SK-N-SH (cell line): Measurements from ENCODE around the gene MAP3K5. TPM values are rescaled to one million over a fixed set of nuclear protein-coding genes. Genes with fewer than 3 reads are reported as not detected.

Experiments used
- CTCF ChIA-PET: fragments of 300-600, 350-600 bp; formaldehyde crosslinking; extraction: SDS; loops from one replicate; lab custom pipeline; 2021; lab: Yijun Ruan, JAX
- POLR2A ChIA-PET: fragments of 350-600 bp; sonication (Branson Sonifier 250); formaldehyde crosslinking; extraction: SDS; loops from one replicate; lab custom pipeline; 2020; ENCODE audit warnings: antibody characterized with exemption, inconsistent platforms; lab: Yijun Ruan, JAX
- DNase-seq: peaks from one replicate; pipeline ENCODE4 v3.0.0; 2012
- H2AFZ ChIP-seq: fragments of 200-600 bp; sonication (generic); 2 replicates; pipeline ENCODE4 v1.8.1; 2016; ENCODE audit warnings: antibody characterized with exemption, mild to moderate bottlenecking, low read depth
- H3F3A ChIP-seq: fragments of 200-600 bp; sonication (generic); replicated peaks from 2 replicates; pipeline ENCODE3; 2016; ENCODE audit warnings: antibody characterized with exemption, mild to moderate bottlenecking; ENCODE audit not compliant: insufficient read depth
- H3K27ac ChIP-seq, 2 experiments: fragments of 200-500 bp in 1 of 2; fragments of 200-600 bp in 1 of 2; sonication (Bioruptor generic) in 1 of 2; sonication (generic), shearing (Covaris generic) in 1 of 2; 2 replicates each; pipeline versions ENCODE4 v1.5.1 to v1.6.1; 2014 to 2016; ENCODE audit warnings: low read depth in 2 of 2, inconsistent platforms in 1 of 2, low read length in 1 of 2, mild to moderate bottlenecking in 1 of 2, mixed read lengths in 1 of 2
- H3K27me3 ChIP-seq: fragments of 200-600 bp; sonication (generic), shearing (Covaris generic); 2 replicates; pipeline ENCODE4 v1.6.1; 2016; ENCODE audit warnings: mixed run types; ENCODE audit not compliant: insufficient read depth
- H3K36me3 ChIP-seq, 2 experiments: fragments of 200-500 bp in 1 of 2; fragments of 200-600 bp in 1 of 2; sonication (Bioruptor generic) in 1 of 2; sonication (generic) in 1 of 2; replicated peaks in 1 of 2; 2 replicates each; pipeline versions ENCODE3 to v1.5.1; 2014 to 2016; ENCODE audit warnings: low read length in 1 of 2, mild to moderate bottlenecking in 1 of 2; ENCODE audit not compliant: insufficient read depth in 2 of 2, control insufficient read depth in 1 of 2
- H3K4me1 ChIP-seq, 2 experiments: fragments of 200-500 bp in 1 of 2; fragments of 200-600 bp in 1 of 2; sonication (Bioruptor generic) in 1 of 2; sonication (generic), shearing (Covaris generic) in 1 of 2; 2 replicates each; pipeline versions ENCODE4 v1.5.1 to v1.6.1; 2014 to 2016; ENCODE audit warnings: low read depth in 1 of 2, low read length in 1 of 2, mixed run types in 1 of 2; ENCODE audit not compliant: insufficient read depth in 2 of 2, control insufficient read depth in 1 of 2
- H3K4me2 ChIP-seq: fragments of 200-600 bp; sonication (generic), shearing (Covaris generic); 2 replicates; pipeline ENCODE4 v1.6.1; 2017; ENCODE audit warnings: mixed run types
- H3K4me3 ChIP-seq, 2 experiments: fragments of 200-500 bp in 1 of 2; fragments of 200-600 bp in 1 of 2; sonication (Bioruptor generic) in 1 of 2; sonication (generic), shearing (Covaris generic) in 1 of 2; 2 replicates each; pipeline versions ENCODE4 v1.5.1 to v1.8.1; 2014 to 2016; ENCODE audit warnings: low read depth in 2 of 2, inconsistent platforms in 1 of 2, low read length in 1 of 2, mild to moderate bottlenecking in 1 of 2, mixed read lengths in 1 of 2, moderate library complexity in 1 of 2
- H3K79me2 ChIP-seq: fragments of 200-600 bp; sonication (generic); 2 replicates; pipeline ENCODE4 v1.8.1; 2017; ENCODE audit warnings: mild to moderate bottlenecking; ENCODE audit not compliant: insufficient read depth
- H3K9ac ChIP-seq: fragments of 200-600 bp; sonication (generic); 2 replicates; pipeline ENCODE4 v1.6.1; 2017; ENCODE audit warnings: mixed run types
- H3K9me2 ChIP-seq: fragments of 200-600 bp; sonication (generic); 2 replicates; pipeline ENCODE4 v1.6.1; 2017; ENCODE audit warnings: mixed run types
- H3K9me3 ChIP-seq: fragments of 200-600 bp; sonication (generic); 2 replicates; pipeline ENCODE4 v1.6.1; 2017; ENCODE audit warnings: mixed run types, mild to moderate bottlenecking, moderate library complexity
- H4K20me1 ChIP-seq: fragments of 200-600 bp; sonication (generic); 2 replicates; pipeline ENCODE4 v1.6.1; 2017; ENCODE audit warnings: mild to moderate bottlenecking, mixed run types; ENCODE audit not compliant: insufficient read depth
- CHD2 ChIP-seq: fragments of 150-350 bp; IDR thresholded peaks from 2 replicates; pipeline ENCODE4 v1.6.1; 2018; ENCODE audit warnings: low read length; ENCODE audit not compliant: partially characterized antibody
- EP300 ChIP-seq, 2 experiments: IDR thresholded peaks; 2 replicates each; pipeline versions ENCODE4 v1.4.0 to v1.6.1; 2012; ENCODE audit warnings: borderline replicate concordance in 1 of 2, low read depth in 1 of 2, low read length in 1 of 2
- FOSL2 ChIP-seq: IDR thresholded peaks from 2 replicates; pipeline ENCODE4 v1.4.0; 2012; ENCODE audit warnings: low read depth, mild to moderate bottlenecking, moderate library complexity, borderline replicate concordance
- FOXJ3 ChIP-seq: sonication (generic); formaldehyde crosslinking; IDR thresholded peaks from 2 replicates; pipeline ENCODE4 v1.5.1; 2020; ENCODE audit warnings: mild to moderate bottlenecking, missing genetic modification reagents
- FOXM1 ChIP-seq: IDR thresholded peaks from 2 replicates; pipeline ENCODE4 v1.4.0; 2012; ENCODE audit warnings: low read depth, mild to moderate bottlenecking
- MEF2A ChIP-seq: IDR thresholded peaks from 2 replicates; pipeline ENCODE4 v1.4.0; 2012; ENCODE audit warnings: low read depth, borderline replicate concordance
- RAD21 ChIP-seq: IDR thresholded peaks from 2 replicates; pipeline ENCODE4 v1.6.1; 2012; ENCODE audit warnings: mild to moderate bottlenecking, low read length
- RCOR1 ChIP-seq: fragments of 150-350 bp; IDR thresholded peaks from 2 replicates; pipeline ENCODE4 v1.6.1; 2017; ENCODE audit warnings: antibody characterized with exemption, low read length
- RXRA ChIP-seq: IDR thresholded peaks from 2 replicates; pipeline ENCODE4 v1.4.0; 2012; ENCODE audit warnings: low read depth, mild to moderate bottlenecking, borderline replicate concordance
- SIN3A ChIP-seq: IDR thresholded peaks from 2 replicates; pipeline ENCODE4 v1.6.1; 2012; ENCODE audit warnings: low read depth, mild to moderate bottlenecking, low read length, moderate library complexity, borderline replicate concordance
- TAF1 ChIP-seq: IDR thresholded peaks from 2 replicates; pipeline ENCODE4 v1.6.1; 2012; ENCODE audit warnings: low read depth, mild to moderate bottlenecking, low read length, moderate library complexity, borderline replicate concordance
- WGBS: methylation state at CpG from one replicate; pipeline ENCODE4 v1.1.6; 2017; ENCODE audit warnings: low lambda C conversion rate; 5-methylcytosine and 5-hydroxymethylcytosine counted together
- polyA plus RNA-seq, 3 experiments: library from polyadenylated mRNA; depleted of rRNA; stranded (reverse); fragments of >200 nt; gene quantifications; 2 replicates each; pipeline ENCODE4 v1.2.3, GENCODE V29; 2012
- TF ChIP-seq, protein P1 (sequence below): IDR thresholded peaks from 2 replicates; pipeline ENCODE4 v1.4.0; 2012; ENCODE audit warnings: low read depth
- TF ChIP-seq, protein P2 (sequence below): fragments of 200-600 bp; sonication (generic); IDR thresholded peaks from 2 replicates; pipeline ENCODE4 v1.6.1; 2017; ENCODE audit warnings: antibody characterized with exemption, mild to moderate bottlenecking, moderate library complexity

Gene MAP3K5
- polyA plus RNA-seq, 1 of the 3 experiments (the other 2 are of a cell fraction), result 1.4 TPM

DNA sequence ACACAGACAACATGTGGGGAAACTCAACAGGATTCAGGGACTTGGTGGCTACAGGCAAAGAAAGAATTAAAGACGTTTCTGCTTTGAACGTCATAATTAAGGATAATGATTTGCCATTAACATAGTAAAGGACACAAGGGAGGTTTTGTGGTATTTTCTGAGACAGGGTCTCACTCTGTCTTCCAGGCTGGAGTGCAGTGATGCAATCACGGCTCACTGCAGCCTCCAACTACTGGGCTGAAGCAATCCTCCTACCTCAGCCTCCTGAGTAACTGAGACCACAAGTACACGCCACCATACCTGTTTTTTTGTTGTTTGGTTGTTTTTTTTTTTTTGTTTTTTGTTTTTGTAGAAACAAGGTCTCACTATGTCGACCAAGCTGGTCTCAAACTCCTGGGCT, 62.4 kb downstream of the MAP3K5 start:
- 79% methylated on average over 5 of the region's 5 CpGs for WGBS
- H3K4me3 ChIP-seq, result no peak overlapping the region
- DNase-seq, result no peak

DNA sequence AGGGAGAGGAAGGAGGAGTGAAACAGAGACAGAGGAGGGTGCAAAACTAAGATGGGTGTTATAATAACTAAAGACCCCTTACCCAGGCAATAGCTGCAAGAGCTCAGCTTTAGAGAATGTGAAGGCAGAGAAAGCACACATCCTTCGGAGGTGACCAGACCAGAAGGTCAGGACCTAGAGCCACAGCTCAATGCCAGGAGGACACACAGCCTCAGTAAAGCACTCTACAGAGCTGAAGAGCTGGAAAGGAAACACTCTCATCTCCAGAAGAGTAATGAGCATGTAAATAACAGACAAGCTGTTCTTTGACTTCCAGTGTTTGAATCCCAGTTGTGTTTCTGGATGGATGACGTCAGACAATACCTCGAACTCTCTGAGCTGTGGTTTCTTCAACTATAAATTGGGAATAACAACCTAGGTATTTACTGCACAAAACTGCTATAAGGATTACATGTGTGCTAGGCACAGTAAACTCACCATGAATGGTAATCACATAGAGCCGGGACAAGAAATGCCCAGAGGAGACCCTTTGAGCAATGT, 63.2 kb downstream of the MAP3K5 start:
- H3K4me3 ChIP-seq, result no peak overlapping the region
- no peaks in the 10 kb centered on the region for H3K36me3 ChIP-seq
- H3K9me3 ChIP-seq, result no peaks in the 10 kb centered on the region
- POLR2A ChIA-PET, result no interaction called here
- H3K9me2 ChIP-seq, result no peaks in the 10 kb centered on the region
- no peak for DNase-seq
- TF ChIP-seq FOXM1 (no peak), EP300 (IDR thresholded peaks at IDR 0.05; ENCODE audit: borderline replicate concordance in 1 of 2, low read depth in 1 of 2, low read length in 1 of 2) (no peak), CHD2 (no peak), RAD21 (no peak), SIN3A (no peak), FOSL2 (no peak), RCOR1 (no peak), TAF1 (no peak), MEF2A (no peak), RXRA (no peak)
- TF ChIP-seq, protein P1, sequence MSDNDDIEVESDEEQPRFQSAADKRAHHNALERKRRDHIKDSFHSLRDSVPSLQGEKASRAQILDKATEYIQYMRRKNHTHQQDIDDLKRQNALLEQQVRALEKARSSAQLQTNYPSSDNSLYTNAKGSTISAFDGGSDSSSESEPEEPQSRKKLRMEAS, result no peak
- TF ChIP-seq, protein P2, sequence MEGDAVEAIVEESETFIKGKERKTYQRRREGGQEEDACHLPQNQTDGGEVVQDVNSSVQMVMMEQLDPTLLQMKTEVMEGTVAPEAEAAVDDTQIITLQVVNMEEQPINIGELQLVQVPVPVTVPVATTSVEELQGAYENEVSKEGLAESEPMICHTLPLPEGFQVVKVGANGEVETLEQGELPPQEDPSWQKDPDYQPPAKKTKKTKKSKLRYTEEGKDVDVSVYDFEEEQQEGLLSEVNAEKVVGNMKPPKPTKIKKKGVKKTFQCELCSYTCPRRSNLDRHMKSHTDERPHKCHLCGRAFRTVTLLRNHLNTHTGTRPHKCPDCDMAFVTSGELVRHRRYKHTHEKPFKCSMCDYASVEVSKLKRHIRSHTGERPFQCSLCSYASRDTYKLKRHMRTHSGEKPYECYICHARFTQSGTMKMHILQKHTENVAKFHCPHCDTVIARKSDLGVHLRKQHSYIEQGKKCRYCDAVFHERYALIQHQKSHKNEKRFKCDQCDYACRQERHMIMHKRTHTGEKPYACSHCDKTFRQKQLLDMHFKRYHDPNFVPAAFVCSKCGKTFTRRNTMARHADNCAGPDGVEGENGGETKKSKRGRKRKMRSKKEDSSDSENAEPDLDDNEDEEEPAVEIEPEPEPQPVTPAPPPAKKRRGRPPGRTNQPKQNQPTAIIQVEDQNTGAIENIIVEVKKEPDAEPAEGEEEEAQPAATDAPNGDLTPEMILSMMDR, result no peak
- TF ChIP-seq, all 33 proteins: peak for 0
- Histone ChIP-seq H3F3A (no peaks in the 10 kb centered on the region), H3K4me1 (peaks cover 0 to 4% of the 10 kb centered on the region in 2 experiments; a peak in 2 of 4 replicates), H3K27ac (no peak overlapping the region), H4K20me1 (no peaks in the 10 kb centered on the region), H3K4me2 (no peak overlapping the region), H3K27me3 (no peaks in the 10 kb centered on the region), H3K79me2 (no peaks in the 10 kb centered on the region; the same call in 1 of the 2 replicates), H2AFZ (no peak overlapping the region), H3K9ac (no peak overlapping the region)
- 94% methylated on average over 4 of the region's 4 CpGs for WGBS
- CTCF ChIA-PET, result interaction anchor here (1.4 to 3.2 kb wide), 3 partner anchors 14 to 85 kb away, joined by 4 to 12 read pairs (median 12); partner anchors contain the start of gene MAP3K5

More for the DNA sequence above, 62.4 kb downstream of the MAP3K5 start:
- no peak overlapping the region for H3K4me2 ChIP-seq
- H3F3A ChIP-seq, result no peaks in the 10 kb centered on the region
- CTCF ChIA-PET, result interaction anchor here (3.2 kb wide), 1 partner anchor 63 kb away, joined by 12 read pairs; the partner anchor contains the start of gene MAP3K5
- H3K27me3 ChIP-seq, result no peaks in the 10 kb centered on the region
- no peaks in the 10 kb centered on the region for H3K9me2 ChIP-seq
- H3K4me1 ChIP-seq, result peaks cover 0 to 4% of the 10 kb centered on the region in 2 experiments; a peak in 2 of 4 replicates
- no peak for TF ChIP-seq FOSL2
- TF ChIP-seq MEF2A, result no peak
- no peak for TF ChIP-seq FOXJ3 (CRISPR knock-in tag)
- peaks cover under 1% of the 10 kb centered on the region; the same call in 1 of the 2 replicates for H3K79me2 ChIP-seq
- H3K36me3 ChIP-seq, result no peaks in the 10 kb centered on the region
- no peak overlapping the region for H2AFZ ChIP-seq
- H3K27ac ChIP-seq, result no peak overlapping the region
- H3K9me3 ChIP-seq, result no peaks in the 10 kb centered on the region
- POLR2A ChIA-PET, result no interaction called here
- H4K20me1 ChIP-seq, result no peaks in the 10 kb centered on the region
- H3K9ac ChIP-seq, result no peak overlapping the region
